HG03159 (cell line): ENCODE measurements around the gene SEMA6D.

Experiments used
- ATAC-seq: cut with Tn5 transposase; IDR thresholded peaks from one replicate; pipeline ENCODE4 v1.9.1; 2021; ENCODE audit warnings: mild to moderate bottlenecking, moderate library complexity; ENCODE audit not compliant: unreplicated experiment

Gene SEMA6D

DNA sequence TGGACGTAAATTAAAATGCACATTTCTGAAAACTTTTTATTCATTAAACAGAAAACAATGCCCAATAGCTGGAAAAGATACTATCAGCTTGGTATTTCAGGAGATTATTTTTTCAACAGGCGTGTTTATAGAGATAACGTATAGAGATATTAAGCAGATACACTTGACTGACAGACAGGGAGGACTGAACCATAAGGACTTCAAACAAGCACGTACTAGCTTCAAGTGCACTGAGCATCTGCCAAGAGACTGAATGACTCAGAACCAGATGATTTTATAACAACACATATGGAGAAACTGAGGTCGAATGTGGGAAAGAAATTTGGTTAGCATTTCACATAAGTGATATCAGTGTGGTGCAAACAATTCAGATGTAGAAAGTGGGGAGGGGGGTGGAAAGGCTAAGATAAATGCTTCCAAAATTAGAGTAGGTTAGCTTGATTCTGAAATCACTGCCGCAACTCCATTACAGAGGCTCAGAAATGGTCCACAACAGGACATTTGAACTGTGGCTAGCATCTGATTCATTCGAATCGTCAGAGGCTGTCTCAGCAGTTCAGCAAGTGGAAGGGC is 103.5 kb downstream of the SEMA6D start:
- ATAC-seq: no peak

DNA sequence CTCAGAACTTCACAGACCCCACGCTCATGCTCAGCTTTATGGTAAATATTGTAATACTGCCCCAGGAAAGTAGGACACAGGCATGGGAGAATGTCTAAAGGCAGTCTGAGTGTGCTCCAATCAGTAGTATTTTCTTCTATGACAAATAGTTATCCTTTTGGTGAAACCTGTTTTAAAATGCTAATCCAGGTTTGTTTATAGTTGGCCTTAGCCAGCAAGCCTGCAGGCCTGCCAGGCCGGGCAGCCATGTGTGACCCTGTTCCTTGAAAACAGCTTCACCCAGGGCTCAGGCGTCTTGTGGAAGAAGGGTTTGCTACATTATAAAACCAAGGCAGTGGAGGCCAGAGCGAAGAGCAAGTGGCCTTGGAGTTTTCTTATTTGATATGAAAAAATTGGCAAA is 104.7 kb downstream of the SEMA6D start:
- no peak for ATAC-seq
